Esophagus muscularis mucosa (tissue), 4 donors: Measurements from ENCODE around the gene IGSF21. TPM values are rescaled to one million over a fixed set of nuclear protein-coding genes. Genes with fewer than 3 reads are reported as not detected.

ENCODE experiments used
- DNase-seq: peaks from one replicate; pipeline ENCODE4 v3.0.0-alpha.2; 2017; ENCODE audit errors: extremely low spot score
- H3K27ac ChIP-seq, 4 donors: fragments of 200-600 bp; sonication (generic); replicated peaks in 1 of 4; 1 replicate in 3 of 4; 2 replicates in 1 of 4; pipeline ENCODE4 v1.5.1; 2016 to 2019; ENCODE audit warnings: mild to moderate bottlenecking in 1 of 4
- H3K27me3 ChIP-seq, 4 donors: fragments of 200-600 bp; sonication (generic); one replicate each; pipeline versions ENCODE4 v1.5.1 to v1.6.0; 2016 to 2019
- H3K36me3 ChIP-seq, 4 donors: fragments of 200-600 bp; sonication (generic); one replicate each; pipeline ENCODE4 v1.5.1; 2016 to 2019
- H3K4me1 ChIP-seq, 4 donors: fragments of 200-600 bp; sonication (generic); one replicate each; pipeline ENCODE4 v1.5.1; 2016 to 2019
- H3K4me3 ChIP-seq, 4 donors: fragments of 200-600 bp; sonication (generic); 1 replicate in 2 of 4; 2 replicates in 2 of 4; pipeline ENCODE4 v1.5.1; 2016 to 2019; ENCODE audit warnings: mild to moderate bottlenecking in 4 of 4, moderate library complexity in 1 of 4
- H3K9me3 ChIP-seq, 4 donors: fragments of 200-600 bp; sonication (generic); 1 replicate in 3 of 4; 2 replicates in 1 of 4; pipeline ENCODE4 v1.5.1; 2016 to 2019
- EP300 ChIP-seq: sonication (generic); formaldehyde crosslinking; IDR thresholded peaks from one replicate; pipeline ENCODE4 v1.6.1; 2017; ENCODE audit warnings: antibody characterized with exemption
- POLR2A ChIP-seq: fragments of 450-650 bp; IDR thresholded peaks from one replicate; pipeline ENCODE4 v1.6.1; 2017; ENCODE audit warnings: antibody characterized with exemption, moderate library complexity, mild to moderate bottlenecking, low read depth
- POLR2AphosphoS5 ChIP-seq, 2 donors: sonication (generic); formaldehyde crosslinking; IDR thresholded peaks; one replicate each; pipeline ENCODE4 v1.6.1; 2017; ENCODE audit warnings: antibody characterized with exemption in 2 of 2
- WGBS: methylation state at CpG from one replicate; pipeline ENCODE4 v1.1.5; 2018; 5-methylcytosine and 5-hydroxymethylcytosine counted together
- intact Hi-C: fragments of 100-400 bp; cut with DNase I; formaldehyde crosslinking; loops from one replicate; pipeline ENCODE4 v1.15.1; 2023
- total RNA-seq, 4 donors: library from RNA; depleted of rRNA; stranded (reverse); fragments of >200 nt; gene quantifications; one replicate each; pipeline versions ENCODE4 v1.1.0 to v1.2.1, GENCODE V29; 2016
- TF ChIP-seq, protein P1 (sequence below), 3 experiments: fragments of 200-600 bp in 2 of 3; fragments of 450-650 bp in 1 of 3; sonication (generic) in 2 of 3; IDR thresholded peaks; one replicate each; pipeline ENCODE4 v1.5.1; 2017 to 2019; ENCODE audit warnings: antibody characterized with exemption in 3 of 3, mild to moderate bottlenecking in 2 of 3, moderate library complexity in 1 of 3

The IGSF21 gene
- total RNA-seq, 4 donors from 2014 or later: 1.1 to 2.7 (median 1.2) TPM

DNA sequence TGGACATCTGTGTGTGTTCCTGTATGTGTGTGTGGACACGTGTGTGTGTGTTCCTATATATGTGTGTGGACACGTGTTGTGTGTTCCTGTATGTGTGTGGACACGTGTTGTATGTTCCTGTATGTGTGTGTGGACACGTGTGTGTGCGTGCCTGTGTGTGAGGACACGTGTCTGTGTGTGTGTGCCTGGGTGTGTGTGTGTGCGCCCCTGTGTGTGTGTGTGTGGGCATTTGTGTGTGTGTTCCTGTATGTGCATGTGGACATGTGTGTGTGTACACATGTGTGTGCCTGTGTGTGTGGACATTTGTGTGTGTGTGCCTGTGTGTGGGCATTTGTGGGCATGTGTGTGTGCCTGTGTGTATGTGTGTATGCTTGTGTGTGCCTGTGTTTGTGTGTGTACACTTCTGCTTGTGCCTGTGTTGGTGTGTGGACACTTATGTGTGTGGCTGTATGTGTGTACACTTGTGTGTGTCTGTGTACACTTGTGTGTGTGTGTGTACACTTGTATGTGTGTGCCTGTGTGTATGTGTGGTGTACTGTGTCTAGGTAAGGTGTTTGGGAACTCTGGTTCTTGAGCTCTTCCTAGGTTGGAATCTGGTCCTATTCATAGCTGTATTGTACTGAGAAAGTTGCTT is 3.7 kb upstream of the IGSF21 start:
- no peak overlapping the region for H3K27ac ChIP-seq
- H3K4me1 ChIP-seq: peaks cover 3 to 24% (median 20%) of the 10 kb centered on the region in 4 donors
- H3K27me3 ChIP-seq: peaks cover 0 to 78% (median 22%) of the 10 kb centered on the region in 4 donors
- H3K4me3 ChIP-seq: no peak overlapping the region
- no peaks in the 10 kb centered on the region for H3K9me3 ChIP-seq
- DNase-seq: no peak
- no peaks in the 10 kb centered on the region for H3K36me3 ChIP-seq
- 84% methylated on average over 7 of the region's 7 CpGs for WGBS
- TF ChIP-seq, protein P1, sequence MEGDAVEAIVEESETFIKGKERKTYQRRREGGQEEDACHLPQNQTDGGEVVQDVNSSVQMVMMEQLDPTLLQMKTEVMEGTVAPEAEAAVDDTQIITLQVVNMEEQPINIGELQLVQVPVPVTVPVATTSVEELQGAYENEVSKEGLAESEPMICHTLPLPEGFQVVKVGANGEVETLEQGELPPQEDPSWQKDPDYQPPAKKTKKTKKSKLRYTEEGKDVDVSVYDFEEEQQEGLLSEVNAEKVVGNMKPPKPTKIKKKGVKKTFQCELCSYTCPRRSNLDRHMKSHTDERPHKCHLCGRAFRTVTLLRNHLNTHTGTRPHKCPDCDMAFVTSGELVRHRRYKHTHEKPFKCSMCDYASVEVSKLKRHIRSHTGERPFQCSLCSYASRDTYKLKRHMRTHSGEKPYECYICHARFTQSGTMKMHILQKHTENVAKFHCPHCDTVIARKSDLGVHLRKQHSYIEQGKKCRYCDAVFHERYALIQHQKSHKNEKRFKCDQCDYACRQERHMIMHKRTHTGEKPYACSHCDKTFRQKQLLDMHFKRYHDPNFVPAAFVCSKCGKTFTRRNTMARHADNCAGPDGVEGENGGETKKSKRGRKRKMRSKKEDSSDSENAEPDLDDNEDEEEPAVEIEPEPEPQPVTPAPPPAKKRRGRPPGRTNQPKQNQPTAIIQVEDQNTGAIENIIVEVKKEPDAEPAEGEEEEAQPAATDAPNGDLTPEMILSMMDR (IDR thresholded peaks at IDR 0.05): no peak
- TF ChIP-seq EP300: no peak
- no peak for TF ChIP-seq POLR2A
- TF ChIP-seq POLR2AphosphoS5 (IDR thresholded peaks at IDR 0.05): no peak
- intact Hi-C loops: no loop called here

DNA sequence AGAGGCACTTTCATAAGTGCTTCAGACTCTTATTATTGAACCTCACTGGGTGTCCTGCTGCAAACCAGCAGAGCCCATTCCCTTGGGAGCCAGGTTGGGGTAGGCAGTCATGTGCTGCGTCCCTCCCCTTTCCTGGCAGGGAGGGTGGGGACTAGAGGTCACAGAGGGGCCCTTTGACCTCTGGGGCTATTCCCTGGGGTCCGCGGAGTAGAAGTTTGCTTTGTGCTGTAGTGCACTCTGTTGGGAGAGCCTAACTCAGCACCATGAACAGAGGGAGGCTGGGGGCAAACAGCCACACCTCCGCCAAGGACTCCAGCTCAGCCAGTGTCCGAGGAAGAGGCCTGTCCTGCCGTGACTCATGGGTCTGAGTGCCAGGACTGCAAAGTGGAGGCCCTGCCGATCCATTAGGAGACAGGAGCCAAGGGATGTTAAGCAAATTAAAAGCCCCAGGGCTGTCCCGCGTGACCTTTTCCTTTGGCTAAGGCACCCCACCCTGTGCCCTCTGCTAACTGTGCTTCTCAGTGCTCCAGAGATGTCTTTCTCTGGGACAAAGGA is 3.0 kb upstream of the IGSF21 start:
- no peaks in the 10 kb centered on the region for H3K36me3 ChIP-seq
- 68% methylated on average over 7 of the region's 9 CpGs for WGBS
- peaks cover 3 to 32% (median 27%) of the 10 kb centered on the region in 4 donors for H3K4me1 ChIP-seq
- H3K9me3 ChIP-seq: no peaks in the 10 kb centered on the region
- intact Hi-C loops: no loop called here
- peaks cover 0 to 78% (median 29%) of the 10 kb centered on the region in 4 donors for H3K27me3 ChIP-seq
- no peak overlapping the region for H3K27ac ChIP-seq
- no peak for DNase-seq
- no peak overlapping the region for H3K4me3 ChIP-seq
- TF ChIP-seq POLR2AphosphoS5 (IDR thresholded peaks at IDR 0.05): no peak
- no peak for TF ChIP-seq EP300
- TF ChIP-seq, protein P1 (IDR thresholded peaks at IDR 0.05): no peak
- TF ChIP-seq POLR2A: no peak

DNA sequence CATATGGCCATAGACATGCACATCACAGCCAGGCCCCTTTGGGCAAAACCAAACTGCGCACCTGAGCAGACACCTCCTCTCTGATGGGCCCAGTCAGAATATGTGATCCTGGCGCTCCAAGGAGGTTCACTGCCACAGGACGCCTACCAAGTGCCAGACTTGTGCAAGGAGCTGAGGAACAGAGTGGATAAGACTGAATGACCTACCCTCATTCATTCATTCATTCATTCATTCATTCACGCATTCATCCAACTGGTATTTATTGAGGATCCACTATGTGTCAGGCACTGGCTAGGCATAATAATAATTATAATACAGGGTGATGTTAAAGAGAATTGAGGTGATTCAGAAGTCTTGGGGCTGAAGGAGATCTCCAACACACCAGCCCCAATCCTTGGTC is 2.4 kb upstream of the IGSF21 start:
- H3K4me3 ChIP-seq: no peak overlapping the region
- peaks cover 0 to 84% (median 35%) of the 10 kb centered on the region in 4 donors for H3K27me3 ChIP-seq
- H3K36me3 ChIP-seq: no peaks in the 10 kb centered on the region
- 86% methylated on average over 4 of the region's 4 CpGs for WGBS
- no peaks in the 10 kb centered on the region for H3K9me3 ChIP-seq
- H3K27ac ChIP-seq: no peak overlapping the region
- TF ChIP-seq POLR2AphosphoS5 (IDR thresholded peaks at IDR 0.05): no peak
- TF ChIP-seq POLR2A: no peak
- TF ChIP-seq, protein P1 (IDR thresholded peaks at IDR 0.05): no peak
- TF ChIP-seq EP300: no peak
- peaks cover 7 to 37% (median 33%) of the 10 kb centered on the region in 4 donors for H3K4me1 ChIP-seq
- no peak for DNase-seq
- intact Hi-C loops: no loop called here

DNA sequence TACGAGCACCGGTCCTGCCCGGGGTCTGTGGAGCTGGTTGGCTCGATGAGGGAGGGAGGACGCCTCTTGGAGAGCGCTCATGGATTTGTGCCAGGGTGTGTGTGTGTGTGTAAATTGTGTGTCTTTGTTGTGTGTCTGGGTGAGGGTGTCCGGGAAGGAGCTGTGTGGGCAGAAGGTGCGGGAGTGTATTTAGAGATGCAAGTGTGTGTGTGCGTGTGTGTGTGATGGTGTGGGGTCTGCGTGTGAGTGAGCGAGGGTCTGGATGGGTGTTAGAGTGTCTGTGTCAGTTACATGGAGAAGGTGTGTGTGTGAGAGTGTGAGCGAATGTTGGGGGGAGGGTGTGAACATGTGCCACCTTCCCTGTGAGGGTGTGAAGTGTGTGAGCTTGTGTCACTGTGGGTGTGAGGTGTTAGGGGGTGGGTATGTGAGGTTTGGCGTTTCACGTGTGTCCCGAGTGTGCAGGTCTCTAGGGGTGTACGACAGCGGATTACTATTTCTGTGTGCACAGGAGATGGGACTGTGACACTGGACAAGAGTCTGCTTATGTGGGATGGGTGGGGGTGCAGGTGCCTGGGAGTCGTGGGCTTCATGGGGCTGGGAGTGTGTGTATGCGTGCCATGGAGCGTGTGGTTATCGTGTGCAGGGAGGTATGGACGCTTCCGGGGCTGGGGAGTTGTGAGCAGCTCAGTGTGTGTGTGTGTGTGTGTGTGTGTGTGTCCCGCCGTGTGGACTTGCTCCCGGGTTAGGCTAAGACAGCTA is 880 bp downstream of the IGSF21 start:
- TF ChIP-seq, protein P1 (IDR thresholded peaks at IDR 0.05): no peak
- TF ChIP-seq POLR2A: no peak
- 5% methylated on average over 24 of the region's 26 CpGs for WGBS
- Histone ChIP-seq H3K27me3 (peaks cover 0 to 98% (median 45%) of the 10 kb centered on the region in 4 donors), H3K9me3 (no peaks in the 10 kb centered on the region), H3K36me3 (no peaks in the 10 kb centered on the region), H3K27ac (no peak overlapping the region), H3K4me1 (peaks cover 14 to 46% (median 41%) of the 10 kb centered on the region in 4 donors), H3K4me3 (peak overlapping the region; percentile 23 to 40 (median 33))
- intact Hi-C loops: no loop called here
- no peak for DNase-seq
